Measurements from ENCODE around the gene UBE2S.
A peak's percentile ranks its signal among the peaks of the same experiment; 100 is the strongest.

The UBE2S gene

GRCh38 chr19:55384920-55385723, 22.5 kb downstream of the UBE2S start:
- peak; percentile 80 to 88 for DNase-seq (ENCODE audit: low read depth in 2 of 2, low spot score in 1 of 2)

DNA sequence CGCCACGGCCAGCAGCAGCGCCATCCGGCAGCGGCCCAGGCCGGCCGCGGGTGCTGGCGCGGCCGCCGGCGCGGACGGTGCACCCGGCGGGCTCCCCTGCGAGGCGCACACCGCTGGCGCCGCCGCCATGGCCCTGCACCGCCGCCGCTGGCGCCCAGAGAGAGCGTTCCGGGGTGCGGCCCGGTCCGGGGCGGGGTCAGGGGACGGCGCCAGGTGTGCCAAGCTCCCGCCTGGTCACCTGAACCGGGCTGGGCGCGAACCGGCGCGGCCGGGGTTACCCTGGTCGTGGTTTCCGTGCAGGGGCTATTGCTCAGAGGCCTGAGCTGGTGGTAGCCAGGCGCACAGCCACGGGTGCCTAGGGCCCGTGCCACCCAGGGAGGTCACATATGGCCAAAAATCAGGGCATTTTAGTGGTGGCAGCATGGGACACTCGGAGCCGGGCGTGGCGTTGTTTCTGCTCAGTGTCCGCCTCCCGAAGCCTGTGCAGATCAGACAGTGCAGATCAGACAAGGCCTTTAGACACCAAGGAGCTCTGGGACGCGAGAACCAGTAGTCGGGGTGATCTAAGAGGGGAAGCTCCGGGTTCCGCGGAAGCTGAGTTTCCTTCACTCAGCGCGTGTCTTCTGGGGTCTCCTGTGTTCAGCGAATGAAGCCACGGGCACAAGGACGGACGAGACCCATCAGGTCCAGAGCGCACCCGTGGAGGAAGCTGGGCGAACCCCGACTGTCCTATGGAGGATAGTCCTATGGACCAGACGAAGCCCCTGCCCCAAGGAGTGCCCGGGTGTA, 23.3 kb downstream of the UBE2S start, which contains the start of gene TMEM238:
Gene TMEM238 (minus strand): TSS at position 162 of the 789 bp plus-strand sequence. CDS start 33 bp downstream, at position 129.
- DNase-seq (ENCODE audit: low read depth in 2 of 2, low spot score in 1 of 2): no peak

GRCh38 chr19:55383279-55384130, 24.1 kb downstream of the UBE2S start:
- no peak for DNase-seq (ENCODE audit: low read depth in 2 of 2, low spot score in 1 of 2)

- no peak for DNase-seq (ENCODE audit: low read depth in 2 of 2, low spot score in 1 of 2)
Measured at GRCh38 chr19:55382522-55383054, 25.0 kb downstream of the UBE2S start.

- DNase-seq (ENCODE audit: low read depth in 2 of 2, low spot score in 1 of 2): no peak
Measured at GRCh38 chr19:55382013-55382412, 25.6 kb downstream of the UBE2S start.

DNA sequence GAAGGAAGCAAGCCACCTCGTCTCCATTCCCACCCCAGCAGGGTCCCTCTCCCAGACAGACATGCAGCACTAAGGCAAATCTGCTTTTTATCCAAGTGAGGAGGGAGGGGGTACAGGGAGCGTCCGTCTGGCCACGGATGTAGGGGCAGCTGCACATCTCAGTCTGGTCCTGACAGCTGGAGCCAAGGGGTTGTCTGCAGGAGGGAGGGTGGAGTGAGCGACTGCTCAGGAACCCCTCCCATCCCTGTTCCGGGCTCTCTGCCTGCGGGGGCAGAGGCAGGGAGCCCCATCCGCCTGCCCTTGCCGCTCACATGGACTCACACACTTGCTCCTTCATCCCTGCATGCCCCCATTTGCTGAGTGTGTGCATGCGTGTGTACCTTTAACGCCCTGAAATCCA, 28.4 kb downstream of the UBE2S start:
- DNase-seq (ENCODE audit: low read depth in 2 of 2, low spot score in 1 of 2): no peak

DNA sequence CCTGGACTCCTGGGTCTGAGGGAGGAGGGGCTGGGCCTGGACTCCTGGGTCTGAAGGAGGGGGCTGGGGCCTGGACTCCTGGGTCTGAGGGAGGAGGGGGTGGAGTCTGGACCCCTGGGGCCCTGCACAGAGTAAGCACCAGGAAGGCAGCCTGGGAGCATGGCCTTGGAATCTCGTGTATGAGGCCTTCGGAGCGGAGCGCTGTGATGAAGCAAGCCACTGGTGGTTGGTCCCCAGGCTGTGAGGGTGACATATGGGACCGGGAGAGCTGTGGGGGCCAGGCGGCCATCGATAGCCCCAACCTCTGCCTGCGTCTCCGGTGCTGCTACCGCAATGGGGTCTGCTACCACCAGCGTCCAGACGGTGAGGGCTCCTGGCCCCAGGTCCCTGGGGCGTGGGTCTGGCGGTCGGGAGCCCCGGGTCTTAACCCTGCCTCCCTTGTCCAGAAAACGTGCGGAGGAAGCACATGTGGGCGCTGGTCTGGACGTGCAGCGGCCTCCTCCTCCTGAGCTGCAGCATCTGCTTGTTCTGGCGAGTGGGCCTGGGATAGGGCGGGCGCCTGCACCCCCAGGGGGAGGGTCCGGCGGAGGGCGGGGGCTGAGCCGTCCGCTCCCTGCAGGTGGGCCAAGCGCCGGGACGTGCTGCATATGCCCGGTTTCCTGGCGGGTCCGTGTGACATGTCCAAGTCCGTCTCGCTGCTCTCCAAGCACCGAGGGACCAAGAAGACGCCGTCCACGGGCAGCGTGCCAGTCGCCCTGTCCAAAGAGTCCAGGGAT, 30.0 kb downstream of the UBE2S start:
- no peak for DNase-seq (ENCODE audit: low read depth in 2 of 2, low spot score in 1 of 2)

DNA sequence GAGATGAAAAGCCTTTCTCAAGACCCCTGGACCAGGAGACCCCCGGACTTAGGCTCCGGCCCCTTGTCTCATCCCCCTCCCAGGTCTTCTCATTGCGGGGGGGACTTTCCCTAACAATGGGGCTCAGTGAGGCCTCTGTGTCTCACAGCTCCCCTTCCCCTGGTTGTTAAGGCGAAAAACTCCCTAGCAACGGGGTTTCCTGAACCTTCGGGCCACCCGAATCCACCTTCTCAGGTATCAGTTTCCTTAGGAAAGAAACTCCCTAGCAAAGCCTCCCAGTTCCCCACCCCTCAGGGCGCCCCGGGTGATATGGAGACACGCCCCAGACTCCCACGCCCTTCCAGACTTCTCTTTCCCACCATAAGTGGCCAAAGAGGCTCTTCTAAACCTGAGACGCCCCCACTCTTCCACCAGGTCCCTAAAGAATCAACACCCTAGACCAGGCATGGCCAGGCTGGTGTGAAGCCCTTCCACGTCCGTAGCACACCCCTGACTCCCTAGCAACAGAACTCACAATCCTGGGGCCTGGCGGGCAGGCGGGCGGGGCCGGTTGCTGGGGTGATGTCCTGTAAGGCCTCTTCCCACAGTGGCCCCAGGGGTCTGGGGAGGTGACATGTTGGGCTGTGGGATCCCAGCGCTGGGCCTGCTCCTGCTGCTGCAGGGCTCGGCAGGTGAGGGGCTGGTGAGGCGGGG, 31.2 kb downstream of the UBE2S start, which contains the start of gene TMEM190:
Gene TMEM190 (plus strand): TSS at position 586 of the 693 bp plus-strand sequence. CDS start 28 bp downstream, at position 614.
- DNase-seq (ENCODE audit: low read depth in 2 of 2, low spot score in 1 of 2): no peak

DNA sequence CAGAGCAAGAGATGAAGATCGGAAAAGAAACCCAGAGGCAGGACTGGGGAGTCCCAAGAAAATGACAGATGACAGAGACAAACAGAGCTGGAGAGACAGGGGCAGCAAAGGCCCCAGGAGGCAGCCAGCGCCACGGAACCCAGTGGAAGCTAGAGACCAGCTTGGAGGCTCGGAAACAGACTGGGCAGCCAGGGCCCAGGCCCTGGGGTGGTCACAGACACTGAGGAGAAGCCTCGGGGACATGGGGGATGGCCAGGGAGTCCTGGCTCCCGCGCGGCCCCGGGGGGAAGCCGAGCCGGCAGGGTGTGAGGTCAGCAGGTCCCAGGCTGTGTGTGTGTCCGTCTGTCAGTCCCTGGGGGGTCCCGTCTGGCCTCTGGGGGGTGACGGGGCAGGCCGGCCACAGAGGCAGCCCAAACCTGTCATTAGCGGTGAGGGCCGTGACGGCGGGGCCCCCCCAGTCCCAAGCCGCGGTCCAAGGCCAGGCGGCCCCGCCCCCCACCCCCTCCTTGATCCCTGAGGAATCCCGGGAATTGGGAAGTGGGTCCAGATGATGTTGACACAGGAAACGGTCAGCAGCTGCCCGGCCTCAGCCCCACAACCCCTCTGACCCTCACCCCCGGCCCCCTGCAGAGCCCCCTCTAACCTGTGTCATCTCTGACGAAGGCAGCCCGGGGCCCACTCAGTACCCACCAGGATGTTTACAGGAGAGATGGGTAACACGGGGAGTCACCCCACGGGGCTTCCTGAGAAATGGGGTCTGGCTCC, 33.4 kb downstream of the UBE2S start:
- no peak for DNase-seq (ENCODE audit: low read depth in 2 of 2, low spot score in 1 of 2)

- no peak for DNase-seq (ENCODE audit: low read depth in 2 of 2, low spot score in 1 of 2)
Measured at GRCh38 chr19:55373306-55373992, 34.1 kb downstream of the UBE2S start.

- DNase-seq (ENCODE audit: low read depth in 2 of 2, low spot score in 1 of 2): no peak
Measured at GRCh38 chr19:55372316-55373081, 35.1 kb downstream of the UBE2S start.

- no peak for DNase-seq (ENCODE audit: low read depth in 2 of 2, low spot score in 1 of 2)
Measured at GRCh38 chr19:55370305-55370988, 37.1 kb downstream of the UBE2S start, which contains the start of gene IL11. Gene IL11 (minus strand): TSS chr19:55370463. CDS start chr19:55370310, 153 bp downstream.

DNA sequence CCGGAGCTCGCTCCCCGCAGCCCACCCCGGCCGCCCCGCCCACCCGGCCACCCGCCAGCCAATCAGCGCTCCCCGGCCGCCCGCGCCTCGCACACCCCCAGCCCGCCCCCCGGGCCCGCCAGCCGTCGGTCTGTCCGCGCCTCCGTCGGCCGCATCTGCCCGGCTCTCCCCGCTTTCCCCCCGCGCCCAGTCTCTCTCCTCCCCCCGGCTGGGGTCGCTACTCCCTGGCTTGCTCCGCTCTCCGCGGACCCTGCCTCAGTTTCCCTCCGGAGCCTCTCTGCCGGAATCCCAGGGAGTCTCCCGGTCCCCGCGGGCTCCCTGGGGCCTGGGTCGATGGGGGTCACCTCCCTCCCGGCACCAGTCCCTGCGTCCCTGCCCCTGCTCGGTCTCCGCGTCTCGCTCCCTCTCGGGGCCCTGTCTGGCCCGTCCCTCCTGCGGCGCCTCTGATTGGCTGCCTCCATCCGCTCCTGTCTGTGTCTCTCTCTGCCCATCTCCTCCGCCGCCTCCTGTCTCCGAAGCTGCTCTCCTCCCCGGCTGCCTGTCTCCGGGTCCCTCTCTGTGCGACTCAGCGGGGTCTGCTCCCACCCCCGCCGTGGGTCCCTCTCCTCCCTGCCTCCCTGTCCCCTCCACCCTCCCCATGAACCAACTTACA, 37.8 kb downstream of the UBE2S start:
- DNase-seq (ENCODE audit: low read depth in 2 of 2, low spot score in 1 of 2): no peak

DNA sequence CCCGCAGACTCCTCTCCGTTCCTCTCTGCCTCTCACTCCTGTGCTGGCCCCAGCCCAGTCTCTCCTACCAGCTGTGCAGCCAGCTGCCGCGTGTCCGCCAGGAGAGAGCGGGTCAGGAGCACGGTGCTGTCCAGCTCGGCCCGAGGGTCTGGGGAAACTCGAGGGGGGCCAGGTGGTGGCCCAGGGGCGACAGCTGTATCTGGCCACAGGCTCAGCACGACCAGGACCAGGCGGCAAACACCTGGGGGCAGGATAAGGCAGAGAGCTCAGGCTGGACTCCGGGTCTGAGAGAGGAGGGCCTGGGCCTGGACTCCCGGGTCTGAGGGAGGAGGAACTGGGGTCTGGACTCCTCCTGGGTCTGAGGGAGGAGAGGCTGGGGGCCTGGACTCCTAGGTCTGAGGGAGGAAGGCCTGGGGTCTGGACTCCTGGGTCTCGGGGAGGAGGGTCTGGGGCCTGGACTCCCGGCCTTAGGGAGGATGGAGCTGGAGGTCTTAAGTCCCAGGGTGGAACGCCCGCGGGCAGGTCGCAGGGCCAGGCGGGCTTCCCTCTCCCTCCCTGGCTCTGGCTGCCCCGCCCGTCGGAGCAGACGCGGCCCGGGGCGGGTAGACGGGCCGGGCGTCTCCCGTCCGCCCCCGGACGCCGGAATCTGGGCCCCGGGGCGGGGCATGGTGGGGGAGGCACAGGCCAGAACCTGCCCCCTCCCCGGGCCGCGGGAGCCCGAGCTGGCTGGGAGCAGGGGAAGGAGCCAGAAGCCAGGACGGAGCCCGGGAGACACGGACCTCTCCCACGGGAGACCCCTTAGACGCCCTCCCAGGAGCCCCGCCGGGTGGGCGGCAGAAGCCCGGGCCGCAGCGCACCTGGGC, 38.7 kb downstream of the UBE2S start:
- DNase-seq (ENCODE audit: low read depth in 2 of 2, low spot score in 1 of 2): no peak

- DNase-seq (ENCODE audit: low read depth in 2 of 2, low spot score in 1 of 2): no peak
Measured at GRCh38 chr19:55368106-55368505, 39.5 kb downstream of the UBE2S start.
